Measurements from ENCODE around the gene FMO2.
"Not testable (repeated sequence)": the region's sequence is repeated elsewhere in the genome, so short reads cannot be mapped to it uniquely, and the experiment has no call there.

FMO2 gene

DNA sequence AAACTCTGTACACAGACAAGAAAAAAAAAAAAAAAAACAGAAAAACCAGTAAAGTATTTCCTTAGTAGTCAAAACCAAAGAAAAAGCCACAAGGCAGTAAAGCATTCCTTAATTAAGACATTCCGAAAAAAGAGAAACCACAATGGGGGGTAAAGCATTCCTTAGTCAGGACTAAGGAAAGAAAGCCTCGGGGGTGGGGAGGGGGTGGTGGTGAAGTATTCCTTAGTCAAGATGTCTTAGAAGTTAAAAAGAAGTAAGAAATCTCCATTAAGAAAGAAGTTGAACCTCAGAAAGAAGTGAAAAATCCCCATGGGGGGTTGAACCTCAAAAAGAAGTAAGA is 35.0 kb downstream of the FMO2 start:
- DNase-seq = no peak

DNA sequence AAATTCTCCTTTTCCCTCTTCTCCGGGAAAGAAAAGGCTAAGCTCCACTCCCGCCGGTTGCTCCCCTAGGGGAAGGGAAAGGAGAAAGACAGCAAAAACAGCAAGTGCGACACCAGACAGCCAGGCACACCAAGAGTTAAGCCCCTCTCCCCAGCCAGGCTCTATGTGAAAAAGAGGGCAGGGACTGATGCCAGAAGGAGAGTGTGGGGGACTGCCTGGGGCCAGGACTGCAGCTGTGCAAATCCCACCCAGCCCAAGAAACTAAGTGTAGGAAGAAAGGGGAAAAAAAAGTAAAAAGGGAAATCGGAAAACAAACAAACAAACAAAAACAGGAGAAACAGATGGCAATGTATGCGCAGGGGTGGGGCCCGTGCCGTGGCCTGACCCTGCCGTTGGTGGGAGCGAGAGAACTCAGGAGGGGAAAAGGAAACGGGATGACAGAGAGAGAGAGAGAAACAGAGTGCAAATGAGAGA is 35.5 kb downstream of the FMO2 start:
- DNase-seq = no peak

DNA sequence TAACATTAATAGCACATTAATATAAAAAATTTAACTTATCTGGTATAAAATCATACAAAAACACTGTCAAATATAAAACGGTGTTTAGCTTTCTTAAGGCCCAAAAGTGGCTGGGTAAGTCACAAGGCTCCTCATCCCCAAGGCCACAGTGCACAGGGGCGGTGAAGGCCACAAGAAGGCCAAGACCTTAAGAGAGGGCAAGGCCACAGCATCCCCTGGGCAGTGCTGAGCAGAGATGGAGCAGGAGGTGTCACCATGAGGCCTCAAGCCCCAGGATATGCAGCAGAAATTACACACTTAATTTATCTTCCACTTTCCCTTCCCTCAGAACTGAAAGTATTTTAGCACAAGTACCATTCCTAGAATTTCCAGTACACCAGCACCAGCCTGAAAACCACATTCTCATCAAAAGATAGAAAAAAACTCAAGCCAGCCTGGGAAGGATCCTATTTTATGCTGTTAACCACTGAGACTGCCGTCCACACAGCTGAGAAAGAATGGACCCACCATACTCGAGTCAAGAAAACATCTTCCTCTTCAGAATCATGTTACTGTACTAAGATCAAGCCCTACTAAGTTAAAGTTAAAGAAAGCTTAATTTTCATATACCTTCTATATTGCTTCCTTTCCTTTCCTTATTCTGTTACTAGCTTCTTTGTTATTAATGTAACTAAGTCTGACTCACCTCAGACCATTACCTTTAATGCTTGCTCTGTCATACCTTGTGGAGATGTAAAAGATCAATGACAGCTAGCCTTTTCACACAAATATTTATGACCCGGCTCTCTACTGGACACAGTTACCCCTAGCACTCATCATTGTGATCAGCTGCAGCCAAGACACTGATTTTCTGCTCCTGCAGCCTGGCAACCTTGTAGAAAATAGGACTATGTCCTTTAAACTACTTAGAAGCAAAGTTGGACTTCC is 36.8 kb downstream of the FMO2 start:
- DNase-seq = no peak

DNA sequence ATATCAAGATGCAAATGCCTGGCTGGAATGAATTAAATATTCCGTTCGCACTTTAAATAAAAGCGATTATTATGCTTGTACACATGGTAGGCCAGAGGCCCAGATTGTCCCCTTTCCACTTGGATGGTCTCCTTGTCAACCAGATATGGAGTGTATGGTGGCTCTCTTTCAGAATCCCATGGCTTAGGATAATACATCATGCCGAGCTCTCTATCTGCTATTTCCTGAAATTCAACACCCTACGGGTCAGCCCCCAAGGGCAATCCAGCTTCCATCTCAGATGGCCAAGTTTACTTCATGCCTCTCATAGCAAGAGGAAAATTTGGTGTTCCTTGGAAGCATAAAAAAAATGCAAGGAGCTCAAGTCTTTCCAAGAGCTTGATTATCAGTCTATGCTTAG is 37.8 kb downstream of the FMO2 start:
- DNase-seq = no peak

DNA sequence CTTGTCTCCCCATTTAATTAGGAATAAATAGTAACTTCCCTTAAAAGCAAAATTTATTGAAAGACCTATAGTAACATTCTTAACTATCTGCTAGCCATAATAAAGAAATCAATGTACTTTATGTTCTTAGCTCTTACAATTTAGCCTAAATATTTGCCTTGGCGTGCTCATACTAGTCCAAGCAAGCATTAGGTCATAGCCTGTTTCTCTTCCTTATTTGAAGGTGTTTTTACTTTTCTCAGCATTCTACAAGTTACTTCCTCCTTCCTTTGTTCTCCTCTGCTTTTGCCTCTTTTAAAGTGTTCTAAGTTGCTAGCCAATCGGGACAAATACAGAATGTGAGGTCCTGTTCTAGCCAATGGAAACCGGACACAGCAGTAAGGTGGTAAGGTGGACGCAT is 39.2 kb downstream of the FMO2 start:
- DNase-seq = not testable (repeated sequence)

DNA sequence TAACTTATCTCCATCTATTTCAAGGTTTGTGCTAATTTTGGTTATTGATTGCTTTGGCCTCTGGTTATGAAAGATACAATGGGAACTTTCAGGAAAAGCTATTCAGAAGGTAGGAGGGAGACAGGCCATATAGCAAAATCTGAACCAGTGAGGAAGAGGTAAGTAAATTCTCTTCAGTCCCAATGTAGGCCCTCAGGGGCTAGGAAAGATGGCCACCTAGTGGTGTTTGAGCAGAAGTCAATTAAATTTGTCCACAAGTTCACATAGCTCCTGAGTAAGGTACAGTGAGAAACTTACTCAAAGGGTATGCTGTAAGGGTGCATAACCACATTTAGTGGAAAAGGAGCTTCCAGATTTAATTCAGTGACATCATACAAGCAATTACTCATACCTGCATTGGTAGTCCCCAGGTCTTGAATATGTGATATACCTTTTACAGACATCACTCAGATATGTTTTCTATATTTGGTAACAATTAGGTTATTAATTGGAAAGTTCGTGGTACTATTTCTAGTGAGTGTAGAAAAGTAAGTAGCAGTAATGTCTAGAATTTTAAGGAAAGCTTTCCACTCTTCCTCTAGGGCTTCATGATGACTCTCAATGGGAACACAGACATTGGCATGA is 41.8 kb downstream of the FMO2 start:
- peak; percentile 43 for DNase-seq

DNA sequence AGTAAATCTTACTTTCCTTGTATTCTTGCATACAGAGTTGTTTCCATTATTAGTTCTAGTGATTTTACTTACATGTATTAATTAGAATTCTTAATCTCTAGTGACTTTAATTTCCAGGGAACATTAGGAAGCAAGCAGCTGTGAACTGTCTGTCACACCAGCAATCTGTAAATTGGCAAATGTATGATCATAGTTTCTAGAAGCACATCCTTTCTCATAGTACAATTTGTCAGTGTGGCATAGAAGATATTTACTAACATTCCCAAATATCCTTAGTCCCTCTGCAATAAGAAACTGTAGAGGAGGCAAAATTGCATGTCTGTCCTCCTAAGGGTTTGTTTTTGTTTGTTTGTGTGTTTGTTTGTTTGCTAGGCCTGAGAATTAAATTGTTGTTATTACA is 46.2 kb downstream of the FMO2 start:
- no peak for DNase-seq

DNA sequence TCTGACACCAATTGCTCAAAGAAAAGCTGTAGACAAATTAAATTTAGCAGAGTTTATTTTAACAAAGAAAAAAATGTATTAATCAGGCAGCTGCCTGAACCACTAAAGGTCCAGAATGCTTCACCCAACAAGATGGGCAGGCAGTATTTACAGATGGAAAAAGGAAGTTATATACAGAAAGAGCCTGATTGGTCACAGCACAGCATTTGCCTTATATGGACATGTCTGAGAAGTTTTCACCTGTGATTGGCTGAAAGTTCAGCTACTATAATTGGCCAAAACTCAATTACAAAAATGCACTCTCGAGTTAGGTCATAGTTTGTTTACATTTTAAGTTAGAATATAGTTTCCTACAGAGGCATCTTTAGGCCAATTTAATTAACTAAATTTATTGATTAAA is 48.1 kb downstream of the FMO2 start:
- no peak for DNase-seq

DNA sequence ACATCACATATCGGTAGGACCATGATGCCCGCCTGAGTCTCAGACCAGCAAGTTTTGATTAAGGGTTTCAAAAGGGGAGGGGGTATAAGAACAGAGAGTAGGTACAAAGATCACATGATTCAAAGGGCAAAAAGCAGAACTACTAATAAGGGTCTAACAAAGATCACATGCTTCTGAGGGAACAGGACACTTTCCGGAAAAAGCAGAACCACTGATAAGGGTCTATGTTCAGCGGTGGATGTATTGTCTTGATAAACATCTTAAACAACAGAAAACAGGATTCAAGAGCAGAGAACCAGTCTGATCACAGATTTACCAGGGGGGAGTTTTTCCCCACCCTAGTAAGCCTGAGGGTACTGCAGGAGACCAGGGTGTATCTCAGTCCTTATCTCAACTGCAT is 51.1 kb downstream of the FMO2 start:
- DNase-seq = not testable (repeated sequence)

DNA sequence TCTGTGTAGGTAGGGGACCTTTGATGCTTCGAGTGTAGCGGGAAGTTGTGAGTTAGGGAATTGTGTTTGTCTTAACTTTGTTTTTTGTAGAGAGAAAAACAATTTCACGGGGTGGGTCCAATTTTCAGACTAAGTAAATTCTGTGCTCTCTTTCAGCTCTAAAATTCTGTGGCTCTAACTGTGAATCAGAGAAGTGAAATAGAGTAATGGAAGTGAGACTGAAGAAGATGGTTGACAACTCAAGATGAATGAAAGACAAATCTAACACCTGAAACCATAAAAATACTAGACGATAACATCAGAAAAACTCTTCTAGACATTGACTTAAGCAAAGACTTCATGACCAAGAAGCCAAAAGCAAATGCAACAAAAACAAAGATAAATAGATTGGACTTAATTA is 58.8 kb downstream of the FMO2 start:
- no peak for DNase-seq

DNA sequence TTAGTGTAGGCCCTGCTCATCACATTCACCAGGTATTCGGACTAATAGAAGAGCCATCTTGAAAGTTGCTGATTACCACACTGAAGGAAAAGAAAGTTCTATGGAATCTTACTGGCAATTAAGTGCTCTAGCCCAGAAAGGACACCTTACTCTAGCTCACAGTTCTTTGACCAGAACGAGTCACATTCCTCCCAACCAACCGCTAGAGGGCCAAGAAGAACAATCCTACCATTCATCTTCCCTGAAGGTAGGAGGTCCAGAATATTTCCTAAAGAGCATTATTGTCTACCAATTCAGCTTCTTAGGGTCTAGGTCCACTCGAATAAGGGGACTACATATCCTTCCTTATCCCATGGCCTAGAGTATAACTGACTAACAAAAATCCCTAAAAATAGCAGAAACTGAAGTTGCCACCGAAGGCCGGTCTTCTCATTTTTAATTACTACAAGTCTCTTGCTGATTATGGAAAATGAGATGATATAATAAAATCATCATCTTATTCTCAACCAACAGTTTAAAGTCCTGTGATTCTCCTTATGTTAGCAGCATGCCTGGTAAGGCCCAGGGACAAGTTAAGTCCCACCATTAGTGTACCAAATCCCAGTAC is 60.5 kb downstream of the FMO2 start:
- DNase-seq = no peak

DNA sequence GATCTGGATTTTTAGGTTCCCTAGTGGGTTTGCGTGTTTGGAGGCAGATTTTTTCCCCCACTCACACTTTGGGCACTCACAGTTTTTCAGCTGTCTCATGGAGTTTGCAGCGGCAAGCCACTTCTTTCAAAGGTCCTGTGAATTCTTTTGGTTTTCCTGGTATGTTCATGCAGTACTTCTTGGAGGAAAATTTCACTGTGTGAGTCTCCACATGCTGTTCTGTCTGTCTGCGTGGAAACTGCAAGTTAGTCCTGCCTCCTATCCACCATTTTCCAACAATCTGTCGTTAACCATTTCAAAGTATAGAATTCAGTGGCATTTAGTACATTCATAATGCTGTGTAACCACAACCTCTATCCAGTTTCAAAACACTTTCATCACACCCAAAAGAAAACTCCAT is 62.4 kb downstream of the FMO2 start:
- no peak for DNase-seq

DNA sequence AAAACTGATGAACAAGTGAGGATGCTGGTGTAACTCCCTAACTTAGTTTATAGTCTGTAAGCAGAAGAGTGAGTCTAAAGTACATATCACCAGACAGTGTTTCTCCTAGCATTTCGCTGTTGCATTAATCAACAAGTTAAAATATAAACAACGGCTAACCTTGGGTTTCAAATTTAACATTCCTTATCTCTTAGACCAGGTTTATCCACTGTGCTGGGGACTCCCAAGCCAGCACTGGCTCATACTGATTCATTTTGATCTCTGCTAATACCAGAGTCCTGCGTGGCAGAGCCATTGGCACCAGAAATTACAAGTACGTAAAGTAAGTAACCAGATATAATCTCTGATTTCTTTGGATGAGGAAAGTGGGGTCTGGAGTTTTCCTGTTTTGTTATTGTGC is 63.2 kb downstream of the FMO2 start, which contains the start of gene FMO1:
Gene FMO1 (plus strand): TSS at position 193 of the 400 bp plus-strand sequence. CDS start 9,594 bp downstream, outside the sequence.
- no peak for DNase-seq

DNA sequence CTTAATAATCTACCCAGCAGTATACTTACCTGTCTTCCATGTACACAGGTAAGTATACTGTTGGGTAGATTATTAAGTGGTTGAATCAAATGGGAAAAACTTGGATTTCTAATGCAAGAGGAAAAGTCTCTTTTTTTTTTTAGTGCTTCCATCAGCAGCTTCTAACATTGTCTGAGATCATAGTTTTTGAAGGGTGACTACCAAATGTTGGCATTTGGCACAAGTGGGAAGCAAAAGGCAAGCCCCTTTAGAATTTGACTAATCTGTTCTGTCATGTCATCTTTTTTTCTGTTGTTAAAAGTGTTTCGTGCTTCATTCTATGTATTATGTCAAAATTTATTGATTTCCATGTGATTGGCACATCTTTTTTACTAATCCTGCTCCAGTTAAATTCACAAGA is 63.7 kb downstream of the FMO2 start:
- DNase-seq = no peak

DNA sequence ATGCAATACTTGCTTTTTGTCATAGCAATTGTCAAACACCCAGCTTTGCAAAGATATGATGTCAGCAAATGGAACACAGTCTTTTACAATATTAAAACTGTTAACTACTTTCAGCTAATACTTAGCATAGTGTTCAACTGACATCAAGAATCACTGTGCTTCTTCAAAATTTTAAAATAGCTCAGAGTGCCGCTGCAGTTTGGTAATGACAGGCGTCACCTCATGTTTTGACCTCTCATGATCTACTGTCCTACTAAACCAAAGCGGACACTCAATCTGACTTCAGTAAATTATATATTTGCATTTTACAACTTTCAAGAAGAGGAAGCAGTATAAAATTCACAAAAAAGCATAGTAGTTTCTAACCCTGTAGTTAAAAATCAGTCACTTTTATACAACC is 65.2 kb downstream of the FMO2 start:
- DNase-seq = no peak

DNA sequence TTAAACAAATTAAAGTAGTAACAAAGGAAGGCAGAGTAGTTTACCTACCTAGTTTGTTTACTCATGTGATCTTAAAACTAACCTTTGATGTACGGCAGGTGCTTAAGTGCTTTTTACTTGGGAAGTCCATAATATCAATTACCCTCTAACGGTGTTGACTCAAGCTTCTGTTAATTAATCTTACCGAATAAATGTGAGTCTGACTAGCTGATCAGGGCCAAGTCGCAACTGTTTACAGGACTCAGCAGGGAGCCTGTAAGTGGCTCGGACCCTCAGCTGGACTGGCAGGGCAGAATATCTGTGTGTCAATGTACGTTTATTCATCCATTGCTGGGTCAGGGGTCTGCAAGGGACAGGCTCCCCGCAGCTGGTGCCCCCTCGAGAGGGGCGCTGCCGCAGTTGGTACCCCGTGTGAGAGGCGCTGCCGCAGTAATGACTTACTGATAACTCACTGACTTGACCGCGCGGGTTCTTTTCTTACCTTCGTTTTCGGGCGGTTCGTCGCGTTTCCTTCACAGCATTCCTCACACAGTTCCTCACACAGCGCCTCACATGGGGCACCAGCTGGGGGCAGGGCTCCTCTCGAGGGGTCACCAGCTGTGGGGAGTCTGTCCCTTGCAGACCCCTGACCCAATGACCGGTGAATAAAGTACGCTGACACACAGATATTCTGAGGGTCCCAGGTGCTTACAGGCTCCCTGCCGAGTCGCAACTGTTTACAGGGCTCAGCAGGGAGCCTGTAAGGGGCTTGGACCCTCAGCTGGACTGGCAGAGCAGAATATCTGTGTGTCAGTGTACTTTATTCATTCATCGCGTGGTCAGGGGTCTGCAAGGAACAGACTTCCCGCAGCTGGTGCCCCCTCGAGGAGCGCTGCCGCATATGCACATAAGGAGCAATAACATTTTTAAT is 66.2 kb downstream of the FMO2 start:
- DNase-seq = peak; percentile 68

DNA sequence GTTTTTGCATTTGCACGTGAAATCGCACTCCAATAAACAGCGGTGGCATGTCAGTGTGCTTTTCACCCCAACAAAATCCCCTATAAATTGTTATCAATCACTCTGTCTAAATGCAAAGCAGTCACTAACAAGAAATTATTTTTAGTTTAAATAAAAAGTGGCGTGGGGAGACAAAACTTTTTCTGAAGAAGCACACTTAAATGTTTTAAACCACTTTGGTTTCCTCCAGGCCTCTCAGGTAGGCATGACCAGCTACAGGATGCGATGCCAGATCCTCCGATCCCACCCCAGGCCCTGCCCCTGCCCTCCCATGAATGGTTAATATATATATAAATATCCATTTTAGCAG is 66.8 kb downstream of the FMO2 start:
- DNase-seq = no peak

DNA sequence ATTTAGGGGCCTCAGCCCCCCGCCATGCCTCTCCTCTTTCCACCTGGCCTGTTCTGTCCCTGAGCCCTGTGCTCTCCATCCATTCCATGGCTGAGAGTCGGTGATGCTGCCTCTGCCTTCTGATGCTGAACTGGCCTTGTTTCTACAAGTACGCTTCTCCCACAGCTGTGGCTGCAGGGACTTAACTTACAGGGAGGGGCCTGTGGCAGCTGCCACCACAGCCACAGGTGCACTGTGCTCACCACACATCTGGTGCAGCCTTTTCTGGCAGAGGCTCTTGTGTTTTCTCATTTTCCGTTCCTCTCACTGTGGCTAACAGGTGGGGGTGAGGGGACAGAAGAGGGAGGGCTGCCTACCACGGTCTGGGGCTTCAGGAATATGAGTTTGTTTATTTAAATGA is 67.4 kb downstream of the FMO2 start:
- no peak for DNase-seq

DNA sequence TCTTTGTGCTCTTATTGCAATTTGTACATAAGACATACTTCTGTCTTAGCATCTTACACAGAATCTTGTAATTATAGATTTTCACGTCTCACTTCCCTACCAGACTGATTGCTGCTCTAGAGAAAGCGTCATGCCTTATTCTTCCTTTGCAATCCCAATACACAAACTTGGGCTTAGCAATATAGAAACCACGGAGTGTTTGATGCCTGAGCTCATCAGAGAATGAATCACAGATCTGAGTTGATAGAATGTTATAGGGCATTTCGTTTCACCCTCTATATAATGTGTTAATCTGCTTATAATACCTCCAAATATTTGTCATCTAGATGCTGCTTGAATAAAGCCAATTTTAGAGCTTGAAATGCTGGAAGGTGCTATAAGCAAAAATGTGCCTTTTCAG is 69.8 kb downstream of the FMO2 start:
- DNase-seq = no peak

DNA sequence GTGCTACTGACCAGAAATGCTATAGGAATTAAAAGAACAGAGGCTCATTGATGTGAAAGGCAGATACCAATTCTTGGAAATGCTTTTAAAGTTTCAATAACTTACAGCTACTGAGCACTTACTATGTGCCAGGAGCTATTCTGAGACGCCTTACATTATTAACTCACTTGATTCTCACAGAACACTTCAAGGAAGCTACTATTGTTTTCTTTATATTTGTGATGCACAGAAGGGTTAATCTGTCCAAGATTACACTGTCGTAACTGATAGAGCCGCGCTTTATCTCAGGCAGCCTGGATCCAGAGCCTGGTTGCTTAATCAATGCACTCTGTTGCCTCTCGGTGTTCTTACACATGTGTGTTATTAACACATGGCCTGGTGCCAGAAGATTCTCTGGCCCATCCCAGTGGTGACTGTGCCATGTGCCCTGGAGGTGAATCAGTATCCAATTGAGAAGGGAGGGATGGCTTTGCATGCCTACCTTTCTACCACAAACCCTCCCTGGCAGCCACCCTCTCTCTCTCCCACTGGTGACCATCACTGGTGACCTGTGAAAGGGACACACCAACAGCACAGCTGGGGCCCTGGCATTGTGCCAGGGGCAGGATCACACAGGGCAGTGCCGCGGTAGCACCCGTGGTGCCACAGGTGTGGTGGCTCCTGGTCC is 72.0 kb downstream of the FMO2 start:
- DNase-seq = no peak

DNA sequence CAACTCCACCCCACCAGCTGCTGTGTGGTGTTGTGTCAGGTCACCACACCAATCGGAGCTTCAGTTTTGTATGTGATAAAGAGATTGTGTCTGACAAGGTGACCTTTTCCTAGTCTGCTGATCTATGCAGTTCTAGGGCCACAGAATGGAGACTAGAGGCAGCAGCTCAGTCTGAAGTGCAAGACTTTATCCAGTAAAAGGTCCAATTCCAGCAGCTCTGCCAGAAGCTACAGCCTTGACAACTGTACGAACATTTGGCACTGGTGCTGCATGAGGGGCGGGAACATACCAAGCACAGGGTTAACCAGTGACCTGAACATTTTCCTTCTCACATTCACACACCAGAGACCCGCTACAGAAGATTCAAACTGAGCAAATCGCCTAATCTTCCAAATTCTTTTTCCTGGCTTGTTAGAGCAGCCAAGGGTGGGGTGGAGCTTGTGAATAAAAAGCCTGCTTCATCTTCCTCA is 72.5 kb downstream of the FMO2 start:
- DNase-seq = no peak

DNA sequence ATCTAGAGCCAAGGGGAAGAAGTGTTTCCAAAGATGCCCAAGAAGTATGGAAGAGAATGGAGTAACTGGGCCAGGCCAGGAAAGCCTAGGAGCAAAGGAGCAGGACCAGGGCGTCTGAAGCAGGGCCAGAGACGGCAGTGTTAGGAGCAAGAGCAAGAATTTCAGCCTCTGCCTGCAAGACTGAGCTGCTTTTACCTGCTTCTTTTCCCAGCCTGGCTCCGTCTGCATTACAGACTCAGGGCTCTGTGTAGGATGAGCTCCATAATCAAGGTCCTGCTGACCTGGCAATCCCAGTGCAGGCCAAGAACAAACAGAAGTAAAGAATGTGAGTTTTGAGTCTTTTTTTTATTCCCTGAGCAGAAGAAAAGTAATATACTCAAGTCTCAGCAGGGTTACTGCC is 73.3 kb downstream of the FMO2 start:
- no peak for DNase-seq
